CD4-positive, alpha-beta T cell (primary cell): ENCODE results near the gene CADM2. TPM values are rescaled to one million over a fixed set of nuclear protein-coding genes. Genes with fewer than 3 reads are reported as not detected.

Experiments used
- ATAC-seq: fragments of 200-7000 bp; cut with Tn5 transposase; one replicate; pipeline ENCODE4 v1.10.0; 2022; ENCODE audit warnings: mild to moderate bottlenecking; ENCODE audit not compliant: poor library complexity
- CTCF ChIA-PET: fragments of 350-600 bp; sonication (Branson Sonifier 250); formaldehyde crosslinking; loops from one replicate; lab custom pipeline; 2021; ENCODE audit warnings: antibody characterized with exemption, inconsistent platforms; lab: Charles Lee
- POLR2A ChIA-PET: fragments of 350-600 bp; sonication (Branson Sonifier 250); formaldehyde crosslinking; loops from one replicate; lab custom pipeline; 2021; ENCODE audit warnings: antibody characterized with exemption, inconsistent platforms; lab: Charles Lee
- DNase-seq, 14 experiments: peaks; one replicate each; pipeline ENCODE4 v3.0.0-alpha.2; 2013 to 2020; ENCODE audit warnings: mixed read lengths in 2 of 14
- H3K27ac ChIP-seq, 2 donors: one replicate each; pipeline versions ENCODE4 v1.5.1 to v1.7.0; 2013; ENCODE audit warnings: low read length in 2 of 2, low read depth in 1 of 2, mild to moderate bottlenecking in 1 of 2
- H3K27me3 ChIP-seq, 2 experiments: 1 replicate in 1 of 2; 2 replicates in 1 of 2; pipeline versions ENCODE4 v1.6.1 to v1.7.0; 2013; ENCODE audit warnings: low read length in 2 of 2, control low read depth in 1 of 2, mild to moderate bottlenecking in 1 of 2, moderate library complexity in 1 of 2; ENCODE audit not compliant: insufficient read depth in 2 of 2, control insufficient read depth in 1 of 2
- H3K36me3 ChIP-seq: one replicate; pipeline ENCODE4 v1.6.1; 2013; ENCODE audit warnings: low read length, control low read depth; ENCODE audit not compliant: insufficient read depth
- H3K4me1 ChIP-seq: one replicate; pipeline ENCODE4 v1.6.1; 2013; ENCODE audit warnings: low read length, control low read depth; ENCODE audit not compliant: insufficient read depth
- H3K4me3 ChIP-seq: one replicate; pipeline ENCODE4 v1.5.1; 2013; ENCODE audit warnings: mild to moderate bottlenecking, low read length, moderate library complexity
- H3K9me3 ChIP-seq, 2 experiments: 1 replicate in 1 of 2; 2 replicates in 1 of 2; pipeline versions ENCODE4 v1.6.1 to v1.7.0; 2013; ENCODE audit warnings: low read length in 2 of 2, mild to moderate bottlenecking in 2 of 2, control low read depth in 1 of 2, moderate library complexity in 1 of 2; ENCODE audit not compliant: control insufficient read depth in 1 of 2, insufficient read depth in 1 of 2
- H3K27ac Mint-ChIP-seq: one replicate; pipeline ENCODE4 v1.8.0; 2020; ENCODE audit warnings: mixed read lengths
- H3K27me3 Mint-ChIP-seq: one replicate; pipeline ENCODE4 v1.8.0; 2021; ENCODE audit warnings: mixed read lengths
- H3K36me3 Mint-ChIP-seq: one replicate; pipeline ENCODE4 v1.8.0; 2021; ENCODE audit warnings: low read depth, mixed read lengths
- H3K4me1 Mint-ChIP-seq: one replicate; pipeline ENCODE4 v1.8.0; 2021; ENCODE audit warnings: low read depth, mixed read lengths
- H3K4me3 Mint-ChIP-seq: one replicate; pipeline ENCODE4 v1.8.0; 2020; ENCODE audit warnings: mild to moderate bottlenecking, mixed read lengths
- H3K9me3 Mint-ChIP-seq: one replicate; pipeline ENCODE4 v1.8.0; 2020; ENCODE audit warnings: mixed read lengths
- intact Hi-C, 2 experiments: fragments of 100-400 bp; cut with DNase I in 1 of 2; cut with micrococcal nuclease in 1 of 2; formaldehyde crosslinking; loops; one replicate each; pipeline versions ENCODE4 v1.15.1 to v1.9.0; 2023 to 2025; cut with DNase I, micrococcal nuclease
- total RNA-seq, 174 experiments: library from RNA in 2 of 174; stranded (reverse) in 2 of 174; gene quantifications; one replicate each; pipeline ENCODE4 v1.2.3 and lab custom pipeline; 2021 to 2026
- TF ChIP-seq, protein P1 (sequence below): fragments of 200-600 bp; IDR thresholded peaks from one replicate; pipeline ENCODE4 v1.8.0; 2022; ENCODE audit warnings: antibody characterized with exemption, mild to moderate bottlenecking

CADM2 gene
- total RNA-seq, 2 experiments from 2014 or later = 0.03 to 0.11 TPM

DNA sequence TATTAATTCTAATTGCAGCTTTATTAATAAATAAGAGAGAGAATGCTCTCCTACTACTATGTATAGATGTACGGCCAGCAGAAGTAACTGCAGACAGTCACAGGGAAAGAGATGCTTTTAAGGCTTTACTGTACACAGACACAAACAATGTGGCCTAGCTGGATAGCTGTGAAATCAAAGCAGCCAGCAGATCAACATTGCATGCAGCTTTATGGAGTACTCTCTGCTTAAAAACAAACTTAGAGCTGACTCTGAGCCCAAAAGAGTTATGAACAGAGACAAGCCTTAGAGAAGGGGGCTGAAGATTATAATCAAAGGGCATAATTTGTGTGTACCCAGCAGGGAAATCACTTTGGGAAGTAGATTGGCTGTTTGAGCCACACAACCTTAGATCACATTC lies 47.2 kb downstream of the CADM2 start:
- Mint-ChIP-seq H3K4me1 (no peaks in the 10 kb centered on the region), H3K36me3 (no peaks in the 10 kb centered on the region), H3K27me3 (no peaks in the 10 kb centered on the region), H3K27ac (no peak overlapping the region), H3K4me3 (no peak overlapping the region), H3K9me3 (peaks cover 2% of the 10 kb centered on the region)
- ATAC-seq (no peak), DNase-seq (no peak)
- peaks cover 0 to 2% of the 10 kb centered on the region in 2 experiments for H3K9me3 ChIP-seq
- no peak overlapping the region for H3K4me3 ChIP-seq
- no peak overlapping the region for H3K27ac ChIP-seq
- CTCF ChIA-PET = no interaction called here
- intact Hi-C loops = no loop called here
- H3K4me1 ChIP-seq = no peaks in the 10 kb centered on the region
- no peaks in the 10 kb centered on the region for H3K36me3 ChIP-seq
- TF ChIP-seq, protein P1, sequence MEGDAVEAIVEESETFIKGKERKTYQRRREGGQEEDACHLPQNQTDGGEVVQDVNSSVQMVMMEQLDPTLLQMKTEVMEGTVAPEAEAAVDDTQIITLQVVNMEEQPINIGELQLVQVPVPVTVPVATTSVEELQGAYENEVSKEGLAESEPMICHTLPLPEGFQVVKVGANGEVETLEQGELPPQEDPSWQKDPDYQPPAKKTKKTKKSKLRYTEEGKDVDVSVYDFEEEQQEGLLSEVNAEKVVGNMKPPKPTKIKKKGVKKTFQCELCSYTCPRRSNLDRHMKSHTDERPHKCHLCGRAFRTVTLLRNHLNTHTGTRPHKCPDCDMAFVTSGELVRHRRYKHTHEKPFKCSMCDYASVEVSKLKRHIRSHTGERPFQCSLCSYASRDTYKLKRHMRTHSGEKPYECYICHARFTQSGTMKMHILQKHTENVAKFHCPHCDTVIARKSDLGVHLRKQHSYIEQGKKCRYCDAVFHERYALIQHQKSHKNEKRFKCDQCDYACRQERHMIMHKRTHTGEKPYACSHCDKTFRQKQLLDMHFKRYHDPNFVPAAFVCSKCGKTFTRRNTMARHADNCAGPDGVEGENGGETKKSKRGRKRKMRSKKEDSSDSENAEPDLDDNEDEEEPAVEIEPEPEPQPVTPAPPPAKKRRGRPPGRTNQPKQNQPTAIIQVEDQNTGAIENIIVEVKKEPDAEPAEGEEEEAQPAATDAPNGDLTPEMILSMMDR = no peak
- H3K27me3 ChIP-seq = no peaks in the 10 kb centered on the region
- POLR2A ChIA-PET = no interaction called here

DNA sequence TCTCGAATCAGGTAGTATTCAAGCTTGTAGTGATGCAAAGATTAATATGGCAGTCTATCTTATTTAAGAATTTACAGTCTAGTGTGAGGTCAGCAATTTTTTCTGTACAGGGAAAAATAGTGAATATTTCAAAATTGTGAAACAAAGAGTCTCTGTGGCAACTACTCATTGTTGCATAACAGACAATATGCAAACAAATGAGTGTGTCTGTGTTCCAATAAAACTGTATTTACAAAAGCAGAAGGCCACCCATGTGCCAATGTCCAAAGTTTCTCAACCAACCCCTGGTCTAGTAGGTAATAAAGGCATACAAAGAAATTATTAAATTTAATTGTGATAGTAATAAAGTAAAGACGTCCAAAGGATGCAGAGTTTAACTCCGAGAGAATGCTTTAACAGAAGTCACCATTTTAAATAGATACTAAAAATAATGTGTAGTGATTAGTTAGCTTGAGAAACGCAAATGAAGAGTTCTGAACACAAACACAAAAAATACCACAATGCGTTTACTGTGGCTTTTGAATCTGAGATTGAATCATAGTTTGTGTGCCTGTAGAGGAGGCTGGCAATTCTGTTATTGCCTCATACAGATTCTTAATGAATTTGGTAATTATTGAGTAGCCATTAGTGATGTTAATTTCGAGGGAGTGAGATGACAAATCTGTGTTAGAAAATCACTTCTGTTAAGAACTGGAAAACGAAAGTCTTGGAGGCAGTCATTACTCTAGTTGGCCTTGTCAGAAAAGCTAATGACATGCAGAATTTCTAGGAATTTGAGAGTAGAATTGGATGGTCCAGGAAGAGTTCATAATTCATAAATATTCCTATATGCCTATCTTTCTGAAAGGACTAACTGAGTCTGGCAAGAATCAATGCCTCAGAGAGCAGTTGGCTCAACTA lies 48.7 kb downstream of the CADM2 start:
- no peak for ATAC-seq
- TF ChIP-seq, protein P1 = no peak

DNA sequence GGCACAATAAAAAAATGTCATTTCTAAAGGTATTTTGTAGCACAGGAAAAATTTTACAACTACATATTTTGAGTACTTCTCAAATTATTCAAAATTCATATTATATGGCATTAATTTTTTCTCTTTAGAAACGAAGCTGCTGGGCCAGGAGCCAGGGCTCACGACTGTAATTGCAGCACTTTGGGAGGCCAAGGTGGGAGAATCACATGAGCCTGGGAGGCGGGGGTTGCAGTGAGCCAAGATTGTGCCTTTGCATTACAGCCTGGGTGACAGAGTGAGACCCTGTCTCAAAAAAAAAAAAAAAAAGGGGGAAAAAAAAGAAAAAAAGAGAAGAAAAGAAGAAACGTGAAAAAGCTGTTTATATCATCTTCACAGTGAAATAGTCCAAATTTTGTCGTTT lies 62.0 kb downstream of the CADM2 start:
- Histone ChIP-seq H3K9me3 (peaks cover 0 to 16% of the 10 kb centered on the region in 2 experiments), H3K27ac (no peak overlapping the region), H3K27me3 (no peaks in the 10 kb centered on the region), H3K4me3 (no peak overlapping the region), H3K4me1 (no peaks in the 10 kb centered on the region), H3K36me3 (no peaks in the 10 kb centered on the region)
- no peak for ATAC-seq
- no peaks in the 10 kb centered on the region for H3K4me1 Mint-ChIP-seq
- no peak overlapping the region for H3K4me3 Mint-ChIP-seq
- TF ChIP-seq, protein P1 = no peak
- intact Hi-C loops = no loop called here
- peaks cover 2% of the 10 kb centered on the region for H3K9me3 Mint-ChIP-seq
- H3K27ac Mint-ChIP-seq = no peak overlapping the region
- H3K36me3 Mint-ChIP-seq = no peaks in the 10 kb centered on the region
- POLR2A ChIA-PET = no interaction called here
- DNase-seq = no peak
- CTCF ChIA-PET = no interaction called here
- H3K27me3 Mint-ChIP-seq = no peaks in the 10 kb centered on the region

More for the DNA sequence above, 48.7 kb downstream of the CADM2 start:
- H3K36me3 ChIP-seq = no peaks in the 10 kb centered on the region
- no peak for DNase-seq
- H3K4me3 ChIP-seq = no peak overlapping the region
- intact Hi-C loops = no loop called here
- Mint-ChIP-seq H3K27ac (no peak overlapping the region), H3K36me3 (no peaks in the 10 kb centered on the region), H3K4me1 (no peaks in the 10 kb centered on the region), H3K27me3 (no peaks in the 10 kb centered on the region), H3K9me3 (peaks cover 2% of the 10 kb centered on the region), H3K4me3 (no peak overlapping the region)
- POLR2A ChIA-PET = no interaction called here
- no peak overlapping the region for H3K27ac ChIP-seq
- H3K9me3 ChIP-seq = peaks cover 0 to 3% of the 10 kb centered on the region in 2 experiments
- CTCF ChIA-PET = no interaction called here
- no peaks in the 10 kb centered on the region for H3K27me3 ChIP-seq
- no peaks in the 10 kb centered on the region for H3K4me1 ChIP-seq
